WTC11 (cell line): Measurements from ENCODE around the gene TRIM17. TPM values are rescaled to one million over a fixed set of nuclear protein-coding genes. Genes with fewer than 3 reads are reported as not detected.

Experiments used
- ATAC-seq: fragments of 200-7000 bp; cut with Tn5 transposase; 2 replicates; pipeline ENCODE4 v1.10.0; 2021; ENCODE audit warnings: mild to moderate bottlenecking, moderate library complexity
- CTCF ChIA-PET: fragments of 300-600 bp; sonication (Branson Sonifier 250); formaldehyde crosslinking; loops from one replicate; lab custom pipeline; 2021; ENCODE audit warnings: antibody characterized with exemption; lab: Charles Lee
- POLR2A ChIA-PET: fragments of 350-600 bp; sonication (Branson Sonifier 250); formaldehyde crosslinking; loops from one replicate; lab custom pipeline; 2021; ENCODE audit warnings: antibody characterized with exemption; lab: Charles Lee
- DNase-seq: peaks from one replicate; pipeline ENCODE4 v3.0.0; 2021; ENCODE audit warnings: low spot score
- H3K27ac Mint-ChIP-seq: 2 replicates; pipeline ENCODE4 v1.8.0; 2021; ENCODE audit warnings: mixed read lengths
- H3K27me3 Mint-ChIP-seq: 2 replicates; pipeline ENCODE4 v1.8.0; 2021; ENCODE audit warnings: low read depth, mild to moderate bottlenecking, moderate library complexity, mixed read lengths
- H3K36me3 Mint-ChIP-seq: 2 replicates; pipeline ENCODE4 v1.8.0; 2021; ENCODE audit warnings: mixed read lengths
- H3K4me1 Mint-ChIP-seq: 2 replicates; pipeline ENCODE4 v1.8.0; 2022; ENCODE audit warnings: mixed read lengths
- H3K4me3 Mint-ChIP-seq: 2 replicates; pipeline ENCODE4 v1.8.0; 2021; ENCODE audit warnings: mild to moderate bottlenecking, moderate library complexity, mixed read lengths
- H3K9me3 Mint-ChIP-seq: 2 replicates; pipeline ENCODE4 v1.8.0; 2021; ENCODE audit warnings: mixed read lengths
- ATF1 ChIP-seq: sonication (generic); formaldehyde crosslinking; IDR thresholded peaks from 2 replicates; pipeline ENCODE4 v1.8.1; 2023; ENCODE audit warnings: mild to moderate bottlenecking, moderate library complexity, missing genetic modification reagents
- CBFB ChIP-seq: sonication (generic); formaldehyde crosslinking; IDR thresholded peaks from 2 replicates; pipeline ENCODE4 v1.8.1; 2022; ENCODE audit warnings: mild to moderate bottlenecking, low read depth, missing genetic modification reagents
- GABPB1 ChIP-seq: sonication (generic); formaldehyde crosslinking; IDR thresholded peaks from 2 replicates; pipeline ENCODE4 v1.8.1; 2023; ENCODE audit warnings: mild to moderate bottlenecking, missing genetic modification reagents
- GRHL2 ChIP-seq: fragments of 250-450 bp; sonication (Bioruptor Pico); IDR thresholded peaks from 2 replicates; pipeline ENCODE4 v1.8.0; 2022; ENCODE audit warnings: mild to moderate bottlenecking, moderate library complexity; ENCODE audit not compliant: insufficient replicate concordance, severe bottlenecking
- JUN ChIP-seq: sonication (generic); formaldehyde crosslinking; IDR thresholded peaks from 2 replicates; pipeline ENCODE4 v1.8.0; 2023; ENCODE audit warnings: mild to moderate bottlenecking, missing genetic modification reagents
- NFE2L1 ChIP-seq: sonication (generic); formaldehyde crosslinking; IDR thresholded peaks from 2 replicates; pipeline ENCODE4 v1.8.1; 2023; ENCODE audit warnings: missing genetic modification reagents
- NR3C1 ChIP-seq: sonication (generic); formaldehyde crosslinking; conservative IDR thresholded peaks from 2 replicates; pipeline ENCODE4 v1.8.1; 2023; ENCODE audit warnings: low read depth, mild to moderate bottlenecking, missing genetic modification reagents
- RELA ChIP-seq: sonication (generic); formaldehyde crosslinking; IDR thresholded peaks from 2 replicates; pipeline ENCODE4 v1.8.1; 2022; ENCODE audit warnings: missing genetic modification reagents, mild to moderate bottlenecking, borderline replicate concordance
- SMAD4 ChIP-seq: sonication (generic); formaldehyde crosslinking; IDR thresholded peaks from 2 replicates; pipeline ENCODE4 v1.8.0; 2022; ENCODE audit warnings: mild to moderate bottlenecking, missing genetic modification reagents
- TCF7 ChIP-seq: sonication (generic); formaldehyde crosslinking; IDR thresholded peaks from 2 replicates; pipeline ENCODE4 v1.8.0; 2022; ENCODE audit warnings: mild to moderate bottlenecking, low read depth, missing genetic modification reagents, moderate library complexity
- TEAD1 ChIP-seq: sonication (generic); formaldehyde crosslinking; IDR thresholded peaks from 2 replicates; pipeline ENCODE4 v1.8.0; 2022; ENCODE audit warnings: mild to moderate bottlenecking, missing genetic modification reagents
- ZNF121 ChIP-seq: sonication (generic); formaldehyde crosslinking; IDR thresholded peaks from 2 replicates; pipeline ENCODE4 v1.8.0; 2023; ENCODE audit warnings: missing genetic modification reagents
- ZNF138 ChIP-seq: sonication (generic); formaldehyde crosslinking; conservative IDR thresholded peaks from 2 replicates; pipeline ENCODE4 v1.8.1; 2022; ENCODE audit warnings: mild to moderate bottlenecking, moderate library complexity, missing genetic modification reagents
- ZNF423 ChIP-seq: fragments of 250-450 bp; sonication (Bioruptor Pico); IDR thresholded peaks from 2 replicates; pipeline ENCODE4 v2.1.2; 2022; ENCODE audit warnings: mild to moderate bottlenecking, moderate library complexity
- total RNA-seq: library from RNA; stranded (reverse); gene quantifications from 3 replicates; pipeline ENCODE4 v1.2.3, GENCODE V29; 2021
- TF ChIP-seq, protein P1 (sequence below): fragments of 250-450 bp; sonication (Bioruptor Pico); IDR thresholded peaks from 2 replicates; pipeline ENCODE4 v1.9.0; 2021; ENCODE audit warnings: mild to moderate bottlenecking
- TF ChIP-seq, protein P2 (sequence below): sonication (generic); formaldehyde crosslinking; conservative IDR thresholded peaks from 2 replicates; pipeline ENCODE4 v1.8.1; 2022; ENCODE audit warnings: mild to moderate bottlenecking, missing genetic modification reagents
- TF ChIP-seq, protein P3 (sequence below): fragments of 250-450 bp; sonication (Bioruptor Pico); IDR thresholded peaks from 2 replicates; pipeline ENCODE4 v1.9.0; 2021; ENCODE audit warnings: mild to moderate bottlenecking
- TF ChIP-seq, protein P4 (sequence below): sonication (generic); formaldehyde crosslinking; conservative IDR thresholded peaks from 2 replicates; pipeline ENCODE4 v1.8.1; 2023; ENCODE audit warnings: mild to moderate bottlenecking, low read depth, missing genetic modification reagents, moderate library complexity
- TF ChIP-seq, protein P5 (sequence below): sonication (generic); formaldehyde crosslinking; IDR thresholded peaks from 2 replicates; pipeline ENCODE4 v1.8.1; 2022; ENCODE audit warnings: missing genetic modification reagents, borderline replicate concordance

TRIM17 gene
- total RNA-seq, 1 experiment from 2014 or later, result 2.6 TPM

DNA sequence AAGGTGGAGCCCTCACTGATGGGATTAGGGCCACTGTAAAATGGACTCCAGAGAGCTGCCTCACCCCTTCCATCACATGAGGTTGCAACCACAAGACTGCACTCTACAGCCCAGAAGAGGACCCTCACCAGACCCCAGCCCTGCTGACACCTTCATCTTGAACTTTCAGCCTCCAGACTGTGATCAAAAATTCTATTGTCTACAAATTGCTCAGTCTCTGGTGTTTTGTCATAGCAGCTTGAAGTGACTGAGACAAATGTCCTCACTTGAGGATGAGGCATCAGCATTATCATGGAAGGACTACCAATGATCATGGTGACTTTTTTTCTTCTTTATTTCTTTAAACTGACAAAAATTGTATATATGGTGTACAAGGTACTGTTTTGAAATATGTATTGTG is 26.7 kb upstream of the TRIM17 start:
- TF ChIP-seq ZNF121 (CRISPR knock-in tag), result no peak
- no peak for TF ChIP-seq RELA
- TF ChIP-seq TCF7, result no peak
- Mint-ChIP-seq H3K36me3 (no peaks in the 10 kb centered on the region), H3K4me3 (no peak overlapping the region), H3K4me1 (peaks cover 15% of the 10 kb centered on the region), H3K27ac (no peak overlapping the region), H3K9me3 (no peaks in the 10 kb centered on the region), H3K27me3 (peaks cover 98% of the 10 kb centered on the region)
- ChIA-PET POLR2A (no interaction called here), CTCF (no interaction called here)
- no peak for ATAC-seq
- DNase-seq, result no peak

DNA sequence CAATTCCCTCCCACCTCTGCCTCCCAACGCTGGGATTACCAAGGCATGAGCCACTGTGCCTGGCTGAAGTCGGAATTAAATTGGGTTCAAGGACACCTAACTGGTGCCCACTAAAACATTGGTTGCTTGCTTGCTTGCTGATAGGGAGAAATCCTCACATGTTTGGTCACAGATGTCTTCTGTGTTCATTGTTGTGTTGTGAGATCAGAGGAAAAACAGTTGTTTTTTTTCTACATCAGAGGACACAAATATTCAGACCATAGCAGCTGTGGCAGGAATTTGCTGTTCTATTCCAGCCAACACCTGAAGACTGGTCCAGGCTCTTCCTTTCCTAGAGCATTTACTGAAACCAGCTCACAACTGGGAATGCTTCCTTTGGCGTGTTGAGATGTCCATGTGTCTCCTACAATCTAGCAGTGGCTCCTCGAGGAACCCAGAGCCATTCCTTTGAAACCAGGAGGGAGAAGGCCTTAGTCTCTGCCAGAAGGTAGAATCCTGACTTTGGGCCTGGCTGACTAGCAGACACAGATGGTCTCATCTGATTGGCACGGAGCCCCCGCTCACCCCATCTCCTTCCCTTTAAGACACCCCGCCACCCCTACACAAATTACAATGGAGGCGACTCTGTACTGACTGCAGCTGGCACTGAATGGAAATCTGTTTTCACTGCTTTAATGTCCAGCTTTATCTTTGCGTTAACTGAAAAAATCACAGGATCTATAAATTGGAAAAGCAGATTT is 24.3 kb upstream of the TRIM17 start:
- CTCF ChIA-PET, result interaction anchor here (0.6 to 1.2 kb wide), 2 partner anchors 23 to 31 kb away, joined by 3 to 4 read pairs; no protein-coding TSS in a partner anchor
- H3K36me3 Mint-ChIP-seq, result no peaks in the 10 kb centered on the region
- H3K4me3 Mint-ChIP-seq, result no peak overlapping the region
- no peak overlapping the region for H3K27ac Mint-ChIP-seq
- H3K27me3 Mint-ChIP-seq, result peaks cover 98% of the 10 kb centered on the region
- DNase-seq, result no peak
- POLR2A ChIA-PET, result no interaction called here
- no peak for TF ChIP-seq NR3C1 (CRISPR knock-in tag)
- TF ChIP-seq NFE2L1, result no peak
- TF ChIP-seq, protein P1, sequence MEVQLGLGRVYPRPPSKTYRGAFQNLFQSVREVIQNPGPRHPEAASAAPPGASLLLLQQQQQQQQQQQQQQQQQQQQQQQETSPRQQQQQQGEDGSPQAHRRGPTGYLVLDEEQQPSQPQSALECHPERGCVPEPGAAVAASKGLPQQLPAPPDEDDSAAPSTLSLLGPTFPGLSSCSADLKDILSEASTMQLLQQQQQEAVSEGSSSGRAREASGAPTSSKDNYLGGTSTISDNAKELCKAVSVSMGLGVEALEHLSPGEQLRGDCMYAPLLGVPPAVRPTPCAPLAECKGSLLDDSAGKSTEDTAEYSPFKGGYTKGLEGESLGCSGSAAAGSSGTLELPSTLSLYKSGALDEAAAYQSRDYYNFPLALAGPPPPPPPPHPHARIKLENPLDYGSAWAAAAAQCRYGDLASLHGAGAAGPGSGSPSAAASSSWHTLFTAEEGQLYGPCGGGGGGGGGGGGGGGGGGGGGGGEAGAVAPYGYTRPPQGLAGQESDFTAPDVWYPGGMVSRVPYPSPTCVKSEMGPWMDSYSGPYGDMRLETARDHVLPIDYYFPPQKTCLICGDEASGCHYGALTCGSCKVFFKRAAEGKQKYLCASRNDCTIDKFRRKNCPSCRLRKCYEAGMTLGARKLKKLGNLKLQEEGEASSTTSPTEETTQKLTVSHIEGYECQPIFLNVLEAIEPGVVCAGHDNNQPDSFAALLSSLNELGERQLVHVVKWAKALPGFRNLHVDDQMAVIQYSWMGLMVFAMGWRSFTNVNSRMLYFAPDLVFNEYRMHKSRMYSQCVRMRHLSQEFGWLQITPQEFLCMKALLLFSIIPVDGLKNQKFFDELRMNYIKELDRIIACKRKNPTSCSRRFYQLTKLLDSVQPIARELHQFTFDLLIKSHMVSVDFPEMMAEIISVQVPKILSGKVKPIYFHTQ (CRISPR knock-in tag), result no peak
- TF ChIP-seq, protein P2, sequence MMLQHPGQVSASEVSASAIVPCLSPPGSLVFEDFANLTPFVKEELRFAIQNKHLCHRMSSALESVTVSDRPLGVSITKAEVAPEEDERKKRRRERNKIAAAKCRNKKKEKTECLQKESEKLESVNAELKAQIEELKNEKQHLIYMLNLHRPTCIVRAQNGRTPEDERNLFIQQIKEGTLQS (CRISPR knock-in tag), result no peak
- no peak for TF ChIP-seq ATF1 (CRISPR knock-in tag)
- H3K4me1 Mint-ChIP-seq, result peaks cover 8% of the 10 kb centered on the region
- no peak for ATAC-seq
- no peaks in the 10 kb centered on the region for H3K9me3 Mint-ChIP-seq

DNA sequence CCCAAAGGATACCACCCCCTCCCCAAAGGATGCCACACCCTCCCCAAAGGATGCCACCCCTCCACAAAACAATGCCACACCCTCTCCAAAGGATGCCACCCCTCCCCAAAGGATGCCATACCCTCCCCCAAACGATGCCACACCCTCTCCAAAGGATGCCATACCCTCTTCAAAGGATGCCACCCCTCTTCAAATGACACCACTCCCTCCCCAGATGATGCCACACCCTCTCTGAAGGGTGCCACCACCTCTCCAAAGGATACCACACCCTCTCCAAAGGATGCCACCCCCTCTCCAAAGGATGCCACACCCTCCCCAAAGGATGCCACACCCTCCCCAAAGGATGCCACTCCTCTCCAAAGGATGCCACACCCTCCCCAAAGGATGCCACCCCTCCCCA is 21.6 kb upstream of the TRIM17 start:
- Mint-ChIP-seq H3K27ac (no peak overlapping the region), H3K27me3 (peaks cover 87% of the 10 kb centered on the region), H3K36me3 (no peaks in the 10 kb centered on the region), H3K9me3 (no peaks in the 10 kb centered on the region), H3K4me1 (peaks cover 3% of the 10 kb centered on the region), H3K4me3 (no peak overlapping the region)
- ChIA-PET POLR2A (no interaction called here), CTCF (no interaction called here)
- ATAC-seq, result no peak
- TF ChIP-seq ZNF423 (CRISPR knock-in tag), result no peak
- DNase-seq, result no peak

DNA sequence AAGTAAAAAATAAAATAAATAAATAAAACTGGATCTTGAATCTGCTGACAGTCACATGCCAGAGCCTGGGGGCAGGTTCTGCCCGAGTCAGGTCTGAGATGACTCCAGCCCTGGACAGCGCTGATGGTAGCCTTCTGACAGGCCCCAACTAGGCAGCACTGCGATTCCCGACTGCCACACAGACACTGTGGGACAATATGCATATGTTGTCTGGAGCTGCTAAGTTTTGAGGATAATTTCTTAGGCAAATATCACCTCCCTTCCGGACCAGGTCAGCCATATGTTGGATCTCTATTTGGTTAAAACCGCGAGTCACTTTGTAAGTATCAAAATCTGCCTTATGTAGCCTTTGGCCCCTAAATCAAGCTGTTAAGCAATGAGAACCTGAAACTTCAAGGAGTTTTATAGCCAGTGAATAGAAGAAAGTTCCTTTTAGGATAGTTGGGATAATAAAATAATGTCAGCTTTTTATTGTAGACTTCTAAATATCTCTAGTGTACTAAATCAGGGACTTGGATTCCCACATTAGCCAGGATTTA is 20.8 kb upstream of the TRIM17 start:
- POLR2A ChIA-PET, result no interaction called here
- no peak for TF ChIP-seq GABPB1 (CRISPR knock-in tag)
- TF ChIP-seq ZNF138 (CRISPR knock-in tag), result no peak
- TF ChIP-seq SMAD4 (CRISPR knock-in tag), result no peak
- TF ChIP-seq, protein P3, sequence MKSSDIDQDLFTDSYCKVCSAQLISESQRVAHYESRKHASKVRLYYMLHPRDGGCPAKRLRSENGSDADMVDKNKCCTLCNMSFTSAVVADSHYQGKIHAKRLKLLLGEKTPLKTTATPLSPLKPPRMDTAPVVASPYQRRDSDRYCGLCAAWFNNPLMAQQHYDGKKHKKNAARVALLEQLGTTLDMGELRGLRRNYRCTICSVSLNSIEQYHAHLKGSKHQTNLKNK (CRISPR knock-in tag), result no peak
- no peak for TF ChIP-seq GRHL2 (CRISPR knock-in tag)
- TF ChIP-seq, protein P4, sequence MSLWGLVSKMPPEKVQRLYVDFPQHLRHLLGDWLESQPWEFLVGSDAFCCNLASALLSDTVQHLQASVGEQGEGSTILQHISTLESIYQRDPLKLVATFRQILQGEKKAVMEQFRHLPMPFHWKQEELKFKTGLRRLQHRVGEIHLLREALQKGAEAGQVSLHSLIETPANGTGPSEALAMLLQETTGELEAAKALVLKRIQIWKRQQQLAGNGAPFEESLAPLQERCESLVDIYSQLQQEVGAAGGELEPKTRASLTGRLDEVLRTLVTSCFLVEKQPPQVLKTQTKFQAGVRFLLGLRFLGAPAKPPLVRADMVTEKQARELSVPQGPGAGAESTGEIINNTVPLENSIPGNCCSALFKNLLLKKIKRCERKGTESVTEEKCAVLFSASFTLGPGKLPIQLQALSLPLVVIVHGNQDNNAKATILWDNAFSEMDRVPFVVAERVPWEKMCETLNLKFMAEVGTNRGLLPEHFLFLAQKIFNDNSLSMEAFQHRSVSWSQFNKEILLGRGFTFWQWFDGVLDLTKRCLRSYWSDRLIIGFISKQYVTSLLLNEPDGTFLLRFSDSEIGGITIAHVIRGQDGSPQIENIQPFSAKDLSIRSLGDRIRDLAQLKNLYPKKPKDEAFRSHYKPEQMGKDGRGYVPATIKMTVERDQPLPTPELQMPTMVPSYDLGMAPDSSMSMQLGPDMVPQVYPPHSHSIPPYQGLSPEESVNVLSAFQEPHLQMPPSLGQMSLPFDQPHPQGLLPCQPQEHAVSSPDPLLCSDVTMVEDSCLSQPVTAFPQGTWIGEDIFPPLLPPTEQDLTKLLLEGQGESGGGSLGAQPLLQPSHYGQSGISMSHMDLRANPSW (CRISPR knock-in tag), result no peak
- no peak for TF ChIP-seq CBFB (CRISPR knock-in tag)
- no peak for TF ChIP-seq TEAD1 (CRISPR knock-in tag)
- TF ChIP-seq JUN, result no peak
- TF ChIP-seq, protein P5, sequence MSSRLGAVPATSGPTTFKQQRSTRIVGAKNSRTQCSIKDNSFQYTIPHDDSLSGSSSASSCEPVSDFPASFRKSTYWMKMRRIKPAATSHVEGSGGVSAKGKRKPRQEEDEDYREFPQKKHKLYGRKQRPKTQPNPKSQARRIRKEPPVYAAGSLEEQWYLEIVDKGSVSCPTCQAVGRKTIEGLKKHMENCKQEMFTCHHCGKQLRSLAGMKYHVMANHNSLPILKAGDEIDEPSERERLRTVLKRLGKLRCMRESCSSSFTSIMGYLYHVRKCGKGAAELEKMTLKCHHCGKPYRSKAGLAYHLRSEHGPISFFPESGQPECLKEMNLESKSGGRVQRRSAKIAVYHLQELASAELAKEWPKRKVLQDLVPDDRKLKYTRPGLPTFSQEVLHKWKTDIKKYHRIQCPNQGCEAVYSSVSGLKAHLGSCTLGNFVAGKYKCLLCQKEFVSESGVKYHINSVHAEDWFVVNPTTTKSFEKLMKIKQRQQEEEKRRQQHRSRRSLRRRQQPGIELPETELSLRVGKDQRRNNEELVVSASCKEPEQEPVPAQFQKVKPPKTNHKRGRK (CRISPR knock-in tag), result no peak
- TF ChIP-seq, all 79 proteins: peak for 0
- no peaks in the 10 kb centered on the region for H3K36me3 Mint-ChIP-seq
- ATAC-seq (no peak), DNase-seq (no peak)
- peaks cover 81% of the 10 kb centered on the region for H3K27me3 Mint-ChIP-seq
- peaks cover 5% of the 10 kb centered on the region for H3K4me1 Mint-ChIP-seq
- CTCF ChIA-PET, result no interaction called here
- no peaks in the 10 kb centered on the region for H3K9me3 Mint-ChIP-seq
- H3K27ac Mint-ChIP-seq, result no peak overlapping the region
- H3K4me3 Mint-ChIP-seq, result no peak overlapping the region
